Endothelial cell of umbilical vein (primary cell): Measurements from ENCODE around the gene CCDC159. TPM values are rescaled to one million over a fixed set of nuclear protein-coding genes. Genes with fewer than 3 reads are reported as not detected.

Experiments used
- BruUV-seq: library from RNA; stranded (reverse); fragments of 400-500 nt; replicated peaks from 2 replicates; lab custom pipeline; 2021; lab: Mats Ljungman, UMichigan
- CTCF ChIA-PET: fragments of 300-600, 350-600 bp; sonication (Branson Sonifier 250); formaldehyde crosslinking; loops from one replicate; lab custom pipeline; 2021; ENCODE audit warnings: antibody characterized with exemption, inconsistent platforms; lab: Charles Lee
- POLR2A ChIA-PET: fragments of 300-600, 350-600 bp; sonication (Branson Sonifier 250); formaldehyde crosslinking; loops from one replicate; lab custom pipeline; 2021; ENCODE audit warnings: antibody characterized with exemption, inconsistent platforms; lab: Charles Lee
- DNase-seq: peaks from one replicate; pipeline ENCODE4 v3.0.0-alpha.2; 2011; ENCODE audit warnings: low read depth, low spot score
- FAIRE-seq: peaks from 2 replicates; lab custom pipeline; 2011; peaks lifted over from hg19 to GRCh38; lab: Jason Lieb, UNC
- H2AFZ ChIP-seq: 2 replicates; pipeline ENCODE4 v1.6.0; 2012; ENCODE audit warnings: low read depth, low read length, control low read depth, inconsistent platforms
- H3K27ac ChIP-seq: 2 replicates; pipeline ENCODE4 v1.5.1; 2011; ENCODE audit warnings: low read depth, mild to moderate bottlenecking, control low read depth, low read length, moderate library complexity; ENCODE audit not compliant: insufficient read depth
- H3K27me3 ChIP-seq, 2 experiments: 2 replicates each; pipeline versions ENCODE4 v1.6.0 to v1.6.1; 2011; ENCODE audit warnings: low read length in 2 of 2, mixed read lengths in 1 of 2; ENCODE audit not compliant: control insufficient read depth in 2 of 2, insufficient read depth in 2 of 2
- H3K36me3 ChIP-seq, 2 experiments: 2 replicates in 1 of 2; 3 replicates in 1 of 2; pipeline ENCODE4 v1.5.1; 2011; ENCODE audit warnings: low read length in 2 of 2, mild to moderate bottlenecking in 1 of 2, moderate library complexity in 1 of 2; ENCODE audit not compliant: control insufficient read depth in 2 of 2, insufficient read depth in 2 of 2; ENCODE audit errors: extremely low read depth in 1 of 2
- H3K4me1 ChIP-seq: 3 replicates; pipeline ENCODE4 v1.5.1; 2011; ENCODE audit warnings: mild to moderate bottlenecking, low read length; ENCODE audit not compliant: control insufficient read depth, insufficient read depth; ENCODE audit errors: extremely low read depth
- H3K4me2 ChIP-seq: 2 replicates; pipeline ENCODE4 v1.6.1; 2011; ENCODE audit warnings: low read length, control low read depth, mixed read lengths; ENCODE audit not compliant: insufficient read depth
- H3K4me3 ChIP-seq, 3 experiments: fragments of 200-600 bp in 1 of 3; sonication (generic), shearing (Covaris generic) in 1 of 3; replicated peaks in 1 of 3; 2 replicates each; pipeline ENCODE4 v1.5.1; 2011 to 2016; ENCODE audit warnings: control low read depth in 3 of 3, low read length in 3 of 3, mild to moderate bottlenecking in 2 of 3, inconsistent platforms in 1 of 3, low read depth in 1 of 3, moderate library complexity in 1 of 3; ENCODE audit not compliant: insufficient read depth in 1 of 3
- H3K79me2 ChIP-seq: 2 replicates; pipeline ENCODE4 v1.6.0; 2012; ENCODE audit warnings: low read length, inconsistent platforms; ENCODE audit not compliant: control insufficient read depth, insufficient read depth
- H3K9ac ChIP-seq: replicated peaks from 2 replicates; pipeline ENCODE3; 2011; ENCODE audit warnings: low read length, control low read depth; ENCODE audit not compliant: insufficient read depth; ENCODE audit errors: extremely low read depth
- H3K9me1 ChIP-seq: replicated peaks from 3 replicates; pipeline ENCODE4 v1.6.0; 2011; ENCODE audit warnings: mild to moderate bottlenecking, low read length; ENCODE audit not compliant: control insufficient read depth, insufficient read depth; ENCODE audit errors: extremely low read depth
- H3K9me3 ChIP-seq: replicated peaks from 2 replicates; pipeline ENCODE4 v1.5.1; 2012; ENCODE audit warnings: low read length, inconsistent platforms; ENCODE audit not compliant: control insufficient read depth, insufficient read depth
- H4K20me1 ChIP-seq: replicated peaks from 2 replicates; pipeline ENCODE3; 2011; ENCODE audit warnings: mild to moderate bottlenecking, low read length; ENCODE audit not compliant: control insufficient read depth, insufficient read depth; ENCODE audit errors: extremely low read depth
- EZH2 ChIP-seq: IDR thresholded peaks from 2 replicates; pipeline ENCODE4 v1.6.1; 2012; ENCODE audit warnings: borderline replicate concordance, low read depth, mild to moderate bottlenecking, moderate library complexity, low read length, inconsistent platforms; ENCODE audit not compliant: severe bottlenecking
- FOS ChIP-seq: IDR thresholded peaks from 2 replicates; pipeline ENCODE4 v1.6.1; 2011; ENCODE audit warnings: mild to moderate bottlenecking, low read length, moderate library complexity, borderline replicate concordance; ENCODE audit not compliant: insufficient read depth
- GATA2 ChIP-seq: IDR thresholded peaks from 2 replicates; pipeline ENCODE4 v1.7.0; 2011; ENCODE audit warnings: low read depth, mild to moderate bottlenecking, moderate library complexity, mixed read lengths, low read length; ENCODE audit not compliant: insufficient read length, insufficient read depth
- JUN ChIP-seq: IDR thresholded peaks from 2 replicates; pipeline ENCODE4 v1.6.1; 2011; ENCODE audit warnings: borderline replicate concordance, low read depth; ENCODE audit not compliant: insufficient read length, insufficient read depth
- MYC ChIP-seq: IDR thresholded peaks from one replicate; pipeline ENCODE4 v1.6.1; 2011; ENCODE audit warnings: mild to moderate bottlenecking, low read depth, low read length
- POLR2A ChIP-seq: IDR thresholded peaks from 2 replicates; pipeline ENCODE4 v1.6.1; 2012; ENCODE audit warnings: low read depth, mild to moderate bottlenecking, control low read depth, low read length
- POLR2AphosphoS5 ChIP-seq: IDR thresholded peaks from 2 replicates; pipeline ENCODE4 v1.6.1; 2012; ENCODE audit warnings: low read depth, mild to moderate bottlenecking, control low read depth, low read length, moderate library complexity; ENCODE audit not compliant: insufficient read depth
- dilution Hi-C: fragments of 300-500 bp; cut with MboI; formaldehyde crosslinking; loops from one replicate; pipeline ENCODE4 v1.15.0; 2019; ENCODE audit warnings: low sequenced_read_pairs; ENCODE audit not compliant: extremely low pct_ligation_motif_present
- intact Hi-C: fragments of 100-400 bp; cut with micrococcal nuclease; formaldehyde crosslinking; loops from one replicate; pipeline ENCODE4 v1.10.0; 2022
- polyA plus RNA-seq, 4 experiments: library from polyadenylated mRNA; depleted of rRNA in 3 of 4; stranded (reverse) in 3 of 4; unstranded in 1 of 4; fragments of >200 nt; gene quantifications; 2 replicates each; pipeline versions ENCODE4 v1.2.1 to v1.2.3, GENCODE V29; 2011 to 2012; ENCODE audit warnings: missing spikeins in 1 of 4
- total RNA-seq: library from RNA; stranded (reverse); gene quantifications from 2 replicates; pipeline ENCODE4 v1.2.3, GENCODE V29; 2021
- TF ChIP-seq, protein P1 (sequence below): IDR thresholded peaks from 2 replicates; pipeline ENCODE4 v1.6.1; 2011; ENCODE audit not compliant: insufficient read depth, insufficient read length
- TF ChIP-seq, protein P2 (sequence below), 2 donors: IDR thresholded peaks; 1 replicate in 1 of 2; 2 replicates in 1 of 2; pipeline ENCODE4 v1.5.1; 2011; ENCODE audit warnings: low read length in 2 of 2, mild to moderate bottlenecking in 2 of 2, moderate library complexity in 2 of 2, control low read depth in 1 of 2, inconsistent platforms in 1 of 2, low read depth in 1 of 2; ENCODE audit not compliant: insufficient read depth in 1 of 2; ENCODE audit errors: extremely low read depth in 1 of 2

Gene CCDC159
- total and polyA plus RNA-seq, 2 donors (not counting 3 experiments of a cell fraction or from before 2014, with no cell fraction given): 30.0 to 31.6 TPM

DNA sequence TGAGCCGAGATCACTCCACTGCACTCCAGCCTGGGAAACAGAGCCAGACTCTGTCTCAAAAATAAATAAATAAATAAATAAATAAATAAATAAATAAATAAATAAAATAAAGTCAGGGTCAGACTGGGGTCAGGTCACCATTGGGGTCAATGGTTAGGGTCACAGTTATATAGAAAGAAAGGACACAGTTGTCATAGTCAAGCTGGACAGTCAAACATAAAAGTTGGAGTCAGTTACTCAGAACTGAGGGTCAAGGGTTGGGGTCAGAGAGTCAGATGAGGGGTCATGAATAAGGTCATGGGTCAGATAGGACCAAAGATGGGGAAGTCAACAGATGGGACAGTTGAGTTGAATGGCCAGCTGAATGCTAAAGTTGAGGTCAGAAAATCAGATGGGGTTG, 54.5 kb downstream of the CCDC159 start:
- DNase-seq (no peak), FAIRE-seq (no peak)
- TF ChIP-seq, protein P1, sequence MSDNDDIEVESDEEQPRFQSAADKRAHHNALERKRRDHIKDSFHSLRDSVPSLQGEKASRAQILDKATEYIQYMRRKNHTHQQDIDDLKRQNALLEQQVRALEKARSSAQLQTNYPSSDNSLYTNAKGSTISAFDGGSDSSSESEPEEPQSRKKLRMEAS: no peak
- TF ChIP-seq MYC: no peak
- no peak for TF ChIP-seq EZH2
- TF ChIP-seq JUN: no peak
- TF ChIP-seq, protein P2, sequence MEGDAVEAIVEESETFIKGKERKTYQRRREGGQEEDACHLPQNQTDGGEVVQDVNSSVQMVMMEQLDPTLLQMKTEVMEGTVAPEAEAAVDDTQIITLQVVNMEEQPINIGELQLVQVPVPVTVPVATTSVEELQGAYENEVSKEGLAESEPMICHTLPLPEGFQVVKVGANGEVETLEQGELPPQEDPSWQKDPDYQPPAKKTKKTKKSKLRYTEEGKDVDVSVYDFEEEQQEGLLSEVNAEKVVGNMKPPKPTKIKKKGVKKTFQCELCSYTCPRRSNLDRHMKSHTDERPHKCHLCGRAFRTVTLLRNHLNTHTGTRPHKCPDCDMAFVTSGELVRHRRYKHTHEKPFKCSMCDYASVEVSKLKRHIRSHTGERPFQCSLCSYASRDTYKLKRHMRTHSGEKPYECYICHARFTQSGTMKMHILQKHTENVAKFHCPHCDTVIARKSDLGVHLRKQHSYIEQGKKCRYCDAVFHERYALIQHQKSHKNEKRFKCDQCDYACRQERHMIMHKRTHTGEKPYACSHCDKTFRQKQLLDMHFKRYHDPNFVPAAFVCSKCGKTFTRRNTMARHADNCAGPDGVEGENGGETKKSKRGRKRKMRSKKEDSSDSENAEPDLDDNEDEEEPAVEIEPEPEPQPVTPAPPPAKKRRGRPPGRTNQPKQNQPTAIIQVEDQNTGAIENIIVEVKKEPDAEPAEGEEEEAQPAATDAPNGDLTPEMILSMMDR (IDR thresholded peaks at IDR 0.05; ENCODE audit: extremely low read depth in 1 of 2, insufficient read depth in 1 of 2, low read depth in 1 of 2, low read length in 2 of 2): no peak
- no peak for TF ChIP-seq FOS
- no peak for TF ChIP-seq POLR2AphosphoS5
- TF ChIP-seq GATA2: no peak
- TF ChIP-seq POLR2A: no peak
- Histone ChIP-seq H3K9me1 (no peaks in the 10 kb centered on the region), H3K4me1 (no peaks in the 10 kb centered on the region), H3K27ac (no peak overlapping the region), H3K79me2 (no peaks in the 10 kb centered on the region), H4K20me1 (no peaks in the 10 kb centered on the region), H3K4me3 (no peak overlapping the region), H3K4me2 (no peak overlapping the region), H3K36me3 (no peaks in the 10 kb centered on the region), H2AFZ (no peak overlapping the region), H3K27me3 (no peaks in the 10 kb centered on the region), H3K9ac (no peak overlapping the region), H3K9me3 (no peaks in the 10 kb centered on the region)
- no TSS peak for BruUV-seq
- dilution Hi-C loops (no loop called here), intact Hi-C loops (no loop called here)
- ChIA-PET CTCF (no interaction called here), POLR2A (no interaction called here)
